ENCODE data around the gene HNRNPC.

DNA sequence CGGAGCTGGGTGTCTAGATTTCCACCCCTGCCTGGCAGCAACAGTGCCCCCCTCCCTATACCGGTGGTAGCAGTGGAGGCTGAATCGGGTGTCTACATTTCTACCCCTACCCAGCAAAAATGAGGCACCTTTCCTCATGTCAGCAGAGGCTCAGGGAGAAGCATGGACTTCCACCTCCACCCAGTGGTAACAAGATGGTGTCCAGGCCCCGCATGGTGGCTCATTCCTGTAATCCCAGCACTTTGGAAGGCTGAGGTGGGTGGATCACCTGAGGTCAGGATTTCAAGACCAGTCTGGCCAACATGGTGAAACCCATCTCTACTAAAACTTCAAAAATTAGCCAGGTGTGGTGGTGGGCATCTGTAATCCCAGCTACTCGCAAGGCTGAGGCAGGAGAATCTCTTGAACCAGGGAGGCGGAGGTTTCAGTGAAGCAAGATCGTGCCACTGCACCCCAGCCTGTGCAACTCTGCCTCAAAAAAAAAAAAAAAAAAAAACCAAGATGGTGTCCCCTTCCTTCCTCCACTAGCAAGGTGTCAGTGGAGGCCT lies 77.9 kb downstream of the HNRNPC start:
- TF ChIP-seq, protein P1, sequence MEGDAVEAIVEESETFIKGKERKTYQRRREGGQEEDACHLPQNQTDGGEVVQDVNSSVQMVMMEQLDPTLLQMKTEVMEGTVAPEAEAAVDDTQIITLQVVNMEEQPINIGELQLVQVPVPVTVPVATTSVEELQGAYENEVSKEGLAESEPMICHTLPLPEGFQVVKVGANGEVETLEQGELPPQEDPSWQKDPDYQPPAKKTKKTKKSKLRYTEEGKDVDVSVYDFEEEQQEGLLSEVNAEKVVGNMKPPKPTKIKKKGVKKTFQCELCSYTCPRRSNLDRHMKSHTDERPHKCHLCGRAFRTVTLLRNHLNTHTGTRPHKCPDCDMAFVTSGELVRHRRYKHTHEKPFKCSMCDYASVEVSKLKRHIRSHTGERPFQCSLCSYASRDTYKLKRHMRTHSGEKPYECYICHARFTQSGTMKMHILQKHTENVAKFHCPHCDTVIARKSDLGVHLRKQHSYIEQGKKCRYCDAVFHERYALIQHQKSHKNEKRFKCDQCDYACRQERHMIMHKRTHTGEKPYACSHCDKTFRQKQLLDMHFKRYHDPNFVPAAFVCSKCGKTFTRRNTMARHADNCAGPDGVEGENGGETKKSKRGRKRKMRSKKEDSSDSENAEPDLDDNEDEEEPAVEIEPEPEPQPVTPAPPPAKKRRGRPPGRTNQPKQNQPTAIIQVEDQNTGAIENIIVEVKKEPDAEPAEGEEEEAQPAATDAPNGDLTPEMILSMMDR (IDR thresholded peaks at IDR 0.05; ENCODE audit: poor library complexity), result no peak
- TF ChIP-seq EZH2 (IDR thresholded peaks at IDR 0.05; ENCODE audit: borderline replicate concordance), result no peak
